ENCODE results near the gene CD63.
A peak's percentile ranks its signal among the peaks of the same experiment; 100 is the strongest.
"Not testable (repeated sequence)": the region's sequence is repeated elsewhere in the genome, so short reads cannot be mapped to it uniquely, and the experiment has no call there.

Gene CD63, protein sequence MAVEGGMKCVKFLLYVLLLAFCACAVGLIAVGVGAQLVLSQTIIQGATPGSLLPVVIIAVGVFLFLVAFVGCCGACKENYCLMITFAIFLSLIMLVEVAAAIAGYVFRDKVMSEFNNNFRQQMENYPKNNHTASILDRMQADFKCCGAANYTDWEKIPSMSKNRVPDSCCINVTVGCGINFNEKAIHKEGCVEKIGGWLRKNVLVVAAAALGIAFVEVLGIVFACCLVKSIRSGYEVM

DNA sequence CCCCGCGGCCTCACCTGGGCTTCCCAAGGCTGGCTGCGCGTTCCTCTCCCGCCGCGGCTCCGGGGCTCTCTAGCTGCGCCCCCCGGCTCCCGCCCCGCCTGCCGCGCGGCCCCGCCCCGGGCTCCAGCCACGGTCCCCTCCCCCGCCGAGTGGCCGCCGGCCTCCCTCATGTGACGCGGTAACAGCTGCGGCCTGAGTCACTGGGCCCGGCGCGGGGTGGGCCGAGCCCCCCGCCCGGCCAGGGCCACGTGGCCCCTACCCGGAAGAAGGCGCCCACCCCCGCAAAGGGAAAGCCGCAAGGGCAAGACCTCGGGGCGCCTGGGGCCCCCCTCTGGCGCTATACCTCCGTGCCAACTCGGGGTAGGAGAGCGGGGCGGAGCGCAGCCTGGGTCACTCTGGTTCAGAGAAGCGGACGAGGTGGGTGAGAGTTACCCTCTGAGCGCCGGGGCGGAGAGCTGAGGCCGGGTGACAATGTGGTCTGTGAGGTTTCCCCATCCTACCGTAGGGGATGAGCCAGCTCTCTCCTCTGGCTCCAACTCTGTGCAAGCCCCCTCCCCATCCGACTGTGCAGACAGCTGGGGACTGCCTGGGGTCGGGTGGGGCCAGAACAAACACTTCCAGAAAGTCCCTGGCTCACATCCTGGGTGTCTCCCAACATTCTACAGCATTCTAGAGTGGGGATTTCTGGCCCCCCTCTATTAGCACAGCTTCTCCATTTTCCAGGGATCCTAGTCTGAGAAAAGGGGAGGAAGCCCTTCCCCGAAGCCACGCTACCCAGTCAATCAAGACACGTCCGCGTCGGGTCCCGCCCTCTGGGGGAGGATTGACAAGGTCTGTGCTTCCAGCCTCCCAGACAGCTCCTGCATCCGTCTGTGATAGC, at the start of gene CD63:
CD63 (minus strand) TSS at position 71 of the 880 bp plus-strand sequence. CDS start 668 bp downstream, outside the sequence.
- H3K4me1 ChIP-seq (ENCODE audit: control insufficient read depth, insufficient read depth, low read length), result 0 out of 2 replicates have a peak, but pooled peaks cover 1% of the 10 kb centered on the region
- DNase-seq (ENCODE audit: low read depth, low spot score), result no peak
- no peaks in the 10 kb centered on the region for H3K9me3 ChIP-seq (ENCODE audit: control insufficient read depth, insufficient read depth, low read length)
- peak within 1 kb of the TSS; percentile 68 for H3K4me3 ChIP-seq (ENCODE audit: low read length)
- peaks cover 5% of the 10 kb centered on the region for H3K36me3 ChIP-seq (ENCODE audit: control insufficient read depth, insufficient read depth, low read length)
- no peak within 1 kb of the TSS for H3K27ac ChIP-seq (ENCODE audit: low read length)
- H3K27me3 ChIP-seq (ENCODE audit: control insufficient read depth, insufficient read depth, low read length), result no peaks in the 10 kb centered on the region
- WGBS (ENCODE audit: insufficient coverage, insufficient read length), result no CpG with 5 or more reads among the region's 61 CpGs

DNA sequence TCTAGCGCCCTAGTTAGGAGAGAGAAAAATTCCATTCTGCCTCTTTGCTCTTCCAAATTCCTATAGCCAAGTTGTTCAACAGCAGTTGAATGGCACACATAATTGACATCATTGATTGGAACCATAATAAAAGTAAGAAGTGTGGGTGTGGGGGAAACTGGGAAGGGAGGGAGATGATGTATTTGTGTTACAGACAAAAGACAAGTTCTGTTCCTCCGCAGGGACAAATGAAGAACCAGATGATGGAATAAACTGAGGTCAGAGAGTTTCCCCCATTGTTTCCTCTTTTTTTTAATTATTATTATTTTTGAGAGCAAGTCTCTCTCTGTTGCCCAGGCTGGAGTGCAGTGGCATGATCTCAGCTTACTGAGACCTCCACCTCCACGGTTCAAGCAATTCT, 49.0 kb upstream of the CD63 start:
- Histone ChIP-seq H3K4me1 (ENCODE audit: control insufficient read depth, insufficient read depth, low read length) (no peaks in the 10 kb centered on the region), H3K36me3 (ENCODE audit: control insufficient read depth, insufficient read depth, low read length) (no peaks in the 10 kb centered on the region)

DNA sequence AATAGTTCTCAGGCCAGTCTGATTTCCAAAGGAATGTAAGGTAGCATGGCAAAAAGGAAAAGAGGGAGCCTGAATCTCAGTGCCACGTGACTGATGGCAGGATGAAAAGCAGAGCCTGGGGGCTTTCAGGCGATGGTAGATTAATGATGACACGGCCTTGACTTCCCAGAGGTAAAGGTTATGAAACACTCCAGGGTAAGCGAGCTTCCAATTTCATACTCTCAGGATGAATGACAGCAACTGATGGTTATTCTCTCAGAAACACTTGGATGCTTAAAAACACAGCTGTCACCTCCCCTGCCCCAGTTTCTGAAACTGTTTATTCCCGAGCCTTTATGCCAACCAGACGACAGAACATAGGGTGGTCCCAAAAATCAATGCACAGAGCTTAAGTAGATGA, 42.9 kb upstream of the CD63 start:
- H3K4me1 ChIP-seq (ENCODE audit: control insufficient read depth, insufficient read depth, low read length), result no peaks in the 10 kb centered on the region
- no peaks in the 10 kb centered on the region for H3K36me3 ChIP-seq (ENCODE audit: control insufficient read depth, insufficient read depth, low read length)
- H3K4me3 ChIP-seq (ENCODE audit: low read length), result no peak overlapping the region
- no CpG with 5 or more reads among the region's 6 CpGs for WGBS (ENCODE audit: insufficient coverage, insufficient read length)
- H3K27ac ChIP-seq (ENCODE audit: low read length), result no peak overlapping the region
- DNase-seq (ENCODE audit: low read depth, low spot score), result no peak
- H3K27me3 ChIP-seq (ENCODE audit: control insufficient read depth, insufficient read depth, low read length), result no peaks in the 10 kb centered on the region
- H3K9me3 ChIP-seq (ENCODE audit: control insufficient read depth, insufficient read depth, low read length), result no peaks in the 10 kb centered on the region

More for the DNA sequence above, 49.0 kb upstream of the CD63 start:
- DNase-seq (ENCODE audit: low read depth, low spot score), result no peak
- H3K27me3 ChIP-seq (ENCODE audit: control insufficient read depth, insufficient read depth, low read length), result no peaks in the 10 kb centered on the region
- no peak overlapping the region for H3K27ac ChIP-seq (ENCODE audit: low read length)
- no peaks in the 10 kb centered on the region for H3K9me3 ChIP-seq (ENCODE audit: control insufficient read depth, insufficient read depth, low read length)
- H3K4me3 ChIP-seq (ENCODE audit: low read length), result no peak overlapping the region
- WGBS (ENCODE audit: insufficient coverage, insufficient read length), result no CpG with 5 or more reads among the region's 3 CpGs

DNA sequence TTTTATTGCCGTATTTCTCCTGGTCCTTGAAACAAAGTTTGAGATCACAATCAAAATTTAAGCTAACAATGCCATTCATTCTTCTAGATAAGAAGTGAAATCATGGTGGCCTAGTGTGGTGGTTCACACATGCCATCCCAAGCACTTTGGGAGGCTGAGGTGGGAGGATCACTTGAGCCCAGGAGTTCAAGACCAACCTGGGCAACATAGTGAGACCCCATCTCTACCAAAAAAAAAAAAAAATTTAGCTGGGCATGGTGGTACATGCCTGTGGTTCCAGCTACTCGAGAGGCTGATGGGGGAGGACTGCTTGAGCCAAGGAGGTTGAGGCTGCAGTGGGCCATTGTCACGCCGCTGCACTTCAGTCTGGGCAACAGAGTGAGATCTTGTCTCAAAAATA, 38.3 kb upstream of the CD63 start:
- H3K27me3 ChIP-seq (ENCODE audit: control insufficient read depth, insufficient read depth, low read length), result no peaks in the 10 kb centered on the region
- no peak for DNase-seq (ENCODE audit: low read depth, low spot score)
- no peaks in the 10 kb centered on the region for H3K4me1 ChIP-seq (ENCODE audit: control insufficient read depth, insufficient read depth, low read length)
- no peak overlapping the region for H3K27ac ChIP-seq (ENCODE audit: low read length)
- no CpG with 5 or more reads among the region's 4 CpGs for WGBS (ENCODE audit: insufficient coverage, insufficient read length)
- H3K36me3 ChIP-seq (ENCODE audit: control insufficient read depth, insufficient read depth, low read length), result no peaks in the 10 kb centered on the region
- H3K9me3 ChIP-seq (ENCODE audit: control insufficient read depth, insufficient read depth, low read length), result no peaks in the 10 kb centered on the region
- no peak overlapping the region for H3K4me3 ChIP-seq (ENCODE audit: low read length)

DNA sequence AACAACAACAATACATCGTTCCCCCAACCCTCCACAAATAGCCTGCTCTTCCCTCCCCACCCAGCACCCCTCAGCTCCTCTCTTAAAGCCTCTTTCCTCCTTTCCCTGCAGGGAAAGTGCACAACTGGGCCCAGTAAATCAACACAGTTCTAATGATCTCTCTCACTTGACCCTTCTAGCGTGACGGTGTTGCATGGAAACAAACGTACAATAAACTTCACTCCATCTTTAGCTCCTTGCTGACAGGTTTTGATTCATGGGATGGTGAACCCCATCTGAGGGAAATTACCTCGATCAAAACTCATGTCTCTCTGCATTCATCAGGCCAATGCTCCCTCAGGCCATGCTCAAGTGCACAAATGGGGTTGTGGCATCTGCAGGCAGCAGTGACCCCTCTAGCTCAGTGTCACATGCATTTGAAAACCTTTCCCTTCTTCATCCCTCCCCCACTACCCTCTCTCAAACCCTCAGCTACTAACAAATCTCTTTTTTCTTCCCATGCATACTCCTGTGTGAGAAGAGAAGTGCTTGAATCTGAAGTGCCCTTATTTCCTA, 37.0 kb upstream of the CD63 start:
- H3K27ac ChIP-seq (ENCODE audit: low read length), result no peak overlapping the region
- no CpG with 5 or more reads among the region's 5 CpGs for WGBS (ENCODE audit: insufficient coverage, insufficient read length)

DNA sequence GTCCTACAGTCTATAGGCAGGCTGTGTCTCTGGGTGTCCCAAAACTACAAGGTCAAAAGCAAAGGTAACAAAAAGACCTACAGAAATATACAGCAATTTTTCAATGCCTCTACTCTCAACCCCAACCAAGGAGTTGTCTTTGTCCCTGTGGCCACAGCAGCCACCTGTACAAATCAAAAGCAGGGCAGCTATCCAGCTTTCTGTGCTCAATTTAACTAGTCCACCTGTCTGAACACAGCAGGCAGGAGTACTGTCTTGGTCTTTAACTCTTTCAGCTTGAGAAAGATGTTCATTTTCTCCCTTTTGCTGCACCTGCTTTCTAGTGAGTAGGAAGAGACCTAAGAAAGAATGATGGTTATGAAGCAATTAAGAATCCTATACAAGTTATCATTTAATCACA, 33.8 kb upstream of the CD63 start:
- Histone ChIP-seq H3K9me3 (ENCODE audit: control insufficient read depth, insufficient read depth, low read length) (no peaks in the 10 kb centered on the region), H3K4me3 (ENCODE audit: low read length) (no peak overlapping the region), H3K27ac (ENCODE audit: low read length) (no peak overlapping the region), H3K4me1 (ENCODE audit: control insufficient read depth, insufficient read depth, low read length) (no peaks in the 10 kb centered on the region), H3K36me3 (ENCODE audit: control insufficient read depth, insufficient read depth, low read length) (no peaks in the 10 kb centered on the region; the same call in 1 of the 2 replicates), H3K27me3 (ENCODE audit: control insufficient read depth, insufficient read depth, low read length) (no peaks in the 10 kb centered on the region)
- DNase-seq (ENCODE audit: low read depth, low spot score), result no peak

More for the DNA sequence above, 37.0 kb upstream of the CD63 start:
- H3K4me3 ChIP-seq (ENCODE audit: low read length), result no peak overlapping the region
- H3K9me3 ChIP-seq (ENCODE audit: control insufficient read depth, insufficient read depth, low read length), result no peaks in the 10 kb centered on the region
- no peak for DNase-seq (ENCODE audit: low read depth, low spot score)
- no peaks in the 10 kb centered on the region for H3K27me3 ChIP-seq (ENCODE audit: control insufficient read depth, insufficient read depth, low read length)
- no peaks in the 10 kb centered on the region; the same call in 1 of the 2 replicates for H3K36me3 ChIP-seq (ENCODE audit: control insufficient read depth, insufficient read depth, low read length)
- no peaks in the 10 kb centered on the region for H3K4me1 ChIP-seq (ENCODE audit: control insufficient read depth, insufficient read depth, low read length)

DNA sequence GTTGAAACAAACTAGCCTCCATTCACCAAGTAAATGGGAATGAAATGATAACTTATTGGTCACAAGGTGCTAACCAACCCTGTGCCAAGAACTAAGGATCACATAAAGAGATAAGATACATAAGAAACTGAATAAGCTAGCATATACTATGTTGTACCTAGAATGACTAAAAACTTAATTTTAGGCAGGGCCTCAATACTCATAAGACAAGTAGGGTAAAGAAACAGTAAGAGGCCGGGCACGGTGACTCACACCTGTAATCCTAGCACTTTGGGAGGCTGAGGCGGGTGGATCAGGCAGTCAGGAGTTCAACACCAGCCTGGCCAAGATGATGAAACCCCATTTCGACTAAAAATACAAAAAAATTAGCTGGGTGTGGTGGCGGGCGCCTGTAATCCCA, 31.9 kb upstream of the CD63 start:
- H3K36me3 ChIP-seq (ENCODE audit: control insufficient read depth, insufficient read depth, low read length), result no peaks in the 10 kb centered on the region; the same call in 1 of the 2 replicates
- no peaks in the 10 kb centered on the region for H3K27me3 ChIP-seq (ENCODE audit: control insufficient read depth, insufficient read depth, low read length)
- H3K27ac ChIP-seq (ENCODE audit: low read length), result no peak overlapping the region
- H3K4me3 ChIP-seq (ENCODE audit: low read length), result no peak overlapping the region
- DNase-seq (ENCODE audit: low read depth, low spot score), result no peak
- H3K4me1 ChIP-seq (ENCODE audit: control insufficient read depth, insufficient read depth, low read length), result no peaks in the 10 kb centered on the region
- WGBS (ENCODE audit: insufficient coverage, insufficient read length), result no CpG with 5 or more reads among the region's 6 CpGs
- no peaks in the 10 kb centered on the region for H3K9me3 ChIP-seq (ENCODE audit: control insufficient read depth, insufficient read depth, low read length)

DNA sequence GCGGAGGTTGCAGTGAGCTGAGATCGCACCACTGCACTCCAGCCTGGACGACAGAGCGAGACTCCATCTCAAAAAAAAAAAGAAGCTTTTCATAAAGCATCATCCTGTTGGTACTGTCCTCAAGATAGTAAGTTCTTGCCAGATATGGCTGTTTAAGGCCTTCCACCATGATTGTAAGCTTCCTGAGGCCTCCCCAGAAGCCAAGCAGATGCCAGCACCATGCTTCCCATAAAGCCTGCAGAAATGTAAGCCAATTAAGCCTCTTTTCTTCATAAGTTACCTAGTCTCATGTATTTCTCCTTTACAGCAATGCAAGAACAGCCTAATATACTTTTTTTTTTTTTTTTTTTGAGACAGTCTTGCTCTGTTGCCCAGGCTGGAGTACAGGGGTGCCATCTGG, 29.8 kb upstream of the CD63 start:
- not testable (repeated sequence) for H3K4me1 ChIP-seq (ENCODE audit: control insufficient read depth, insufficient read depth, low read length); H3K27ac ChIP-seq (ENCODE audit: low read length); H3K27me3 ChIP-seq (ENCODE audit: control insufficient read depth, insufficient read depth, low read length); H3K36me3 ChIP-seq (ENCODE audit: control insufficient read depth, insufficient read depth, low read length); H3K9me3 ChIP-seq (ENCODE audit: control insufficient read depth, insufficient read depth, low read length); DNase-seq (ENCODE audit: low read depth, low spot score); H3K4me3 ChIP-seq (ENCODE audit: low read length)
- WGBS (ENCODE audit: insufficient coverage, insufficient read length), result no CpG with 5 or more reads among the region's 4 CpGs

DNA sequence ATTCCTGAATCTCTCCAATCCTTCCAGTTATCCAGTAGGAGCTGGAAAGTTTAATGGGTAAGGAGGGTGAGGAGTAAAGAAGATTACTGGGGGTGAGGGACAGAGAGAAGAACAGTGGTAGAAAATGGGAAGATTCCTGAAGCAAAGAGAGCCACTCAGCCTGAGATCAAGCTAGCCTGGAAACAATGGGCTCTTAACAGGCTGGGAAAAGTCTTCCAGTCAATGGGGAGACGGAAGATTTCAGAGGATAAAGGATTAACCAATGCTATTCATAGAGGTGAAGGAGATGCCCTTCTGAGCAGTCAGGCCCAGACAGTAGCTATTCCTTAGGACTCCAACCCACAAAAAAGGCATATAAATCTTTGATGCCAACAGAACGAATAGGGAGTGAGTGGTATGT, 28.9 kb upstream of the CD63 start:
- no CpG with 5 or more reads among the region's 2 CpGs for WGBS (ENCODE audit: insufficient coverage, insufficient read length)
- H3K27me3 ChIP-seq (ENCODE audit: control insufficient read depth, insufficient read depth, low read length), result no peaks in the 10 kb centered on the region

DNA sequence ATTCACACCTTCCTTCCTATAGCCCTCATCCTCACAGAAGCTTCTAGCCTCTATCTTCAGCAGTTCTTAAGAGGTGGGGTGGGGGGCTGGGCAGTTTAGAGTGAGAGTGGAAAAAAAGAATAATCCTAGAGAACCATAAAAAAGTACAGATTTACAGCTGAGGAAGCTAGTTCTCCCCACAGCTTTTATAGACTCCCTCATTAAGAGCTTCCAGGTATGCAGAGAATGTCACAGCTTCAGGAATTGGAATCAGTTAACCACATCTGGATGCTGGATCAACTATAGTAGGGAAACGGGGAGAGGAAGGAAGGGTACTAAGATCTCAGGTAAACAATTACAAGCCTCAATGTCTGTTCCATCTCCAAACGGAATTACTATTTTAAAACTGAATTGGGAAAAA, 26.4 kb upstream of the CD63 start:
- H3K27ac ChIP-seq (ENCODE audit: low read length), result no peak overlapping the region
- WGBS (ENCODE audit: insufficient coverage, insufficient read length), result no CpG with 5 or more reads among the region's 2 CpGs
- H3K4me1 ChIP-seq (ENCODE audit: control insufficient read depth, insufficient read depth, low read length), result no peaks in the 10 kb centered on the region
- peaks cover 6% of the 10 kb centered on the region; the same call in 1 of the 2 replicates for H3K36me3 ChIP-seq (ENCODE audit: control insufficient read depth, insufficient read depth, low read length)
- no peaks in the 10 kb centered on the region for H3K9me3 ChIP-seq (ENCODE audit: control insufficient read depth, insufficient read depth, low read length)
- H3K4me3 ChIP-seq (ENCODE audit: low read length), result no peak overlapping the region
- H3K27me3 ChIP-seq (ENCODE audit: control insufficient read depth, insufficient read depth, low read length), result no peaks in the 10 kb centered on the region
- DNase-seq (ENCODE audit: low read depth, low spot score), result no peak

More for the DNA sequence above, 28.9 kb upstream of the CD63 start:
- Histone ChIP-seq H3K4me3 (ENCODE audit: low read length) (no peak overlapping the region), H3K4me1 (ENCODE audit: control insufficient read depth, insufficient read depth, low read length) (no peaks in the 10 kb centered on the region), H3K27ac (ENCODE audit: low read length) (no peak overlapping the region), H3K9me3 (ENCODE audit: control insufficient read depth, insufficient read depth, low read length) (no peaks in the 10 kb centered on the region), H3K36me3 (ENCODE audit: control insufficient read depth, insufficient read depth, low read length) (no peaks in the 10 kb centered on the region; the same call in 1 of the 2 replicates)
- DNase-seq (ENCODE audit: low read depth, low spot score), result no peak
